ENCODE measurements around the gene ATF3.
A peak's percentile ranks its signal among the peaks of the same experiment; 100 is the strongest.
"Not testable (repeated sequence)": the region's sequence is repeated elsewhere in the genome, so short reads cannot be mapped to it uniquely, and the experiment has no call there.

The ATF3 gene

DNA sequence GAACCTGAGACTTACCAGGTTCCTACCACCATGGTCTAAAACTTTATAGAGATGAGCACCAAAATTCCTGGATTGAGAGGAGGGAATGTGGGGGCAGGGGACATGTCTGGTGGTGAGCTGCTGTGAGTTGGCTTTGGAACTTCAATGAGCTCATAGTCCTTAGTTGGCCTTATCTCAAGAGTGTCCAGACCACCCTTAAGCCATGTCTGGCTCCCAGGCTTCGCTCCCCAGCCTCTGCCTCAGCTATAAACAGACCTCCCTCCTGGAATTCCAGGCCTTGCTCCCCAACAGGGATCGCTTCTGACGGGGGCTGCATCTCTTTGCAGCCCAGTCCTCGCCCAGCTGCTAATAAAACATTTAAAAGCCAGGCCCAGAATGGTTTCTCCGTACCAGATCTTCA, 19.5 kb downstream of the ATF3 start:
- DNase-seq (ENCODE audit: low read depth) = peak; percentile 38

DNA sequence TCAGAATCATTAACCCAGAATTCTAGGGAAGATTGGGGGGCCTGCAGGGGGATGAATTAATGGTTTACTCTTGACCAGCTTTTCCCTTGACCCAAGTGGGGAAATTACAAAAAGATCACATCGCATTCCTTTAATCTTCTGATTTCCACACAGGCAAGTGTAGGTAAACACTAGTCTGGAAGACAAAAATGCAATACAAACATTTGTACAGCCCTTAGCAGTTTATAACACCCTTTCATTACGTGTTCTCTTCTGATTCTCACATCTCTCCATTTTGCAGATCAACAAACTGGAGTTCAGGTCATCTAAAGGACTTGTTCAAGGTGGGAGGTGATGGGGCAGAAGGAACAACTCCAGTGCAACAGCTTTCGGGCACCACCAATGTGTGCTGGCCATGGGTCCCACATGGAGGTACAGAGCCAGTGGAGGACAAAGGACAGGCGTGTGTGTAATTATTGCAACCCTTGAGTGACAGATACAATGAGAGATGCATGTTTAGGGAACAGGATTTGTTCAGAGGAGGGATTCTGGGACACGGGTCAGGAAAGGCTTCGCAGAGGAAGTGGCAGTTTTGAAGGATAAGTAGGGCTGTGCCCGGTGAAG, 20.4 kb downstream of the ATF3 start:
- DNase-seq (ENCODE audit: low read depth) = no peak

DNA sequence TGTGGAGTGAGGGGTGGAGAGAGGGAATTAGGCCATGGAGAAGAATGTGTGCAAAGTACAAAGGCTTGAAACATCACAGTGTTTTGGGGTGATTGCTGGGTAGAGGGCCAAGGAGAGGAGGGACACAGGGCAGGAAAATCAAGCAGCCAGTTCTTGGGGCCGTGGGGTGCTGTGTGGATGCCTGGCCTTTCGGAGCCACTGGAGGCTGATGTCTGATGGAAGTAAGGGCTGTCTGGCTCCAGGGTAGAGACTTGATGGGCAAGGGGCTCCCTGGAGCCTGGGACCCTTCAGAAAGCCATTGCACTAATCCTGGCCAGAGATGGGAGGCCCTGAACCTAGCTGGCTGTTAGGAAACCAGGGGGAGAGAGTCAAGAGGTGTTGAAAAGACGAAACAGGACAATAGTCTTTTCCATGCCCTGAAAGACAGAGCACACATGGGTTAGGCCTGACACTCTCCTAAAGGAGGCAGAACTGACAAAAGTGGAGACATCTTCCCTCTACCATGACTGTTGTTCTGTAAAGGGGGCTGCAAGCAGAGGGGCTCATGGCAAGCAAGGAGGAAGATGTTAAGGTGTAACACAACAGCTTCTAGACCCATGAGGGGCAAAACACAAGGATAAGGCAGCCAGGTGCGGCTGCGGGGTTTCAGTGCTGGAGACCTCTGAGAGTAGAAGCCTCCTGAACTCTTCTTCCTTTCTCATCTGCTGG, 21.0 kb downstream of the ATF3 start:
- no peak for DNase-seq (ENCODE audit: low read depth)

DNA sequence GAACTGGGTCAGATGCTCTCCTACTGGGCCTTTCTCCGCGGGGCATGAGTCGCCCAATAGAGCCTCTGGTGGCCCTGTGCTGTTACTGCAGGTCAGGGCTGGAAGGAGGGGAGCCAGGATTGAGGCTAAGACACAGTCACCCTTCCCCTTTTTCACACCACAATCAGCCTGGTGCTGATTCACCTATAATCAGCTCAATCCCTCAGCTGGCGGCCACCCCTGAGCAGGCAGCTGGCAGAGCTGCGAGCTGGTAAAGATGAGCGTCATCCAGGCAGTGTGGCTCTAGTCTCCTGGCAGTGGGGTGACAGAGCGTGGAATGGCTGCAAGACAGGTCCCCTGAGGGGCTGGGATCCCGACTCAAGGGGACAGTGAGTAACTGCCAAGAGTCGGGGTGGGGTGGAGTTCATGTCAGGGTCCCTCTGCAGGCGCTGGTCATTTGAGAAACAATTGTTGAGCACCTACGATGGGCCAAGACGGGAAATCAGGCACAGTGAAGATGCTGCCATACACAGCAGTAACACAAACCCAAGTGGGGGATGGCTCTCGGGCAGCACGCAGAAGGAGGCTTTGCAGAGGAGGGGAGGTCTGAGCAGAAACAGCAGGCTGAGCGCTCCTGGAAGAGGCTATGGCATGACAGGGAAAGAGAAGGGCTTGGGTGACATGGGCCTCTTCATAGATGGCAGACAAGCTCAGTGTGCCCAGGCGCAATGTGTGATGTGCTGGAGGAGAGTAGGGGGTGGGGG, 21.8 kb downstream of the ATF3 start:
- DNase-seq (ENCODE audit: low read depth) = peak; percentile 44

DNA sequence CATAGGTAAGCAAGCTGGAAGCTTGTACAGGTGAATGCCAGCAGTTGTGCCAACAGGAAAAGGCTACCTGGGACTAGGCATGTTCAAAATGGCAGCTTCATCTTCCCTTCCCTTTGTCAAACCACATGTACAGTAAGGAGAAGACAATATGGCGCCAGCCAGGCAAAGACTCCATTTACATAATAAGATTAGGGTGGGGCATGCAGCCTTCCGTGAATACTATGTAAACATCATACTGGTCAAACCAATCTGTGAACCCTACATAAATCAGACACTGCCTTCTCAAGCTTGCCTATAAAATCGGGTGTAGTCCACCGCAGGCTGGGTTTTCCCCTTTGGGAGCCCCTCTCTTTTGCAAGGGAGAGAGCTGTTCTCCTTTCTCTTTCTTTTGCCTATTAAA, 24.6 kb downstream of the ATF3 start:
- no peak for DNase-seq (ENCODE audit: low read depth)

DNA sequence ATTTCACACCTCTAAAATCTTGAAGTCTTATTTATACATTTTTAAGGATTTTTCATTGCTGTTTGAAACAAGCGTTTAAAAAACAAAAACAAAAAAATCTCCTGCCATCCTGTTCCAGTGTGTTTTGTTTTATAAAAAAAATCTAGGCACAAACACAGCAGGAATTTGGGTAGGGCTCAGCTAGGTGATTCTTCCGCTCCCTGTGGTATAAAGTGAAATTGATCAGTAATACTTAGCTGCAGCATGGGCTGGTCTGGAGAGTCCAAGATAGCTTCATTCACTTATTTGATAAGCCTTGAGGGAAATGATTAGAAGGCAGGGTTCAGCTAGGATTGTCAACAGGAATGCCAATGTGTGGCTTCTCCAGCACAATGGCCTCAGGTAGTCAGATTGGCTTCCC, 25.7 kb downstream of the ATF3 start:
- DNase-seq (ENCODE audit: low read depth) = no peak

DNA sequence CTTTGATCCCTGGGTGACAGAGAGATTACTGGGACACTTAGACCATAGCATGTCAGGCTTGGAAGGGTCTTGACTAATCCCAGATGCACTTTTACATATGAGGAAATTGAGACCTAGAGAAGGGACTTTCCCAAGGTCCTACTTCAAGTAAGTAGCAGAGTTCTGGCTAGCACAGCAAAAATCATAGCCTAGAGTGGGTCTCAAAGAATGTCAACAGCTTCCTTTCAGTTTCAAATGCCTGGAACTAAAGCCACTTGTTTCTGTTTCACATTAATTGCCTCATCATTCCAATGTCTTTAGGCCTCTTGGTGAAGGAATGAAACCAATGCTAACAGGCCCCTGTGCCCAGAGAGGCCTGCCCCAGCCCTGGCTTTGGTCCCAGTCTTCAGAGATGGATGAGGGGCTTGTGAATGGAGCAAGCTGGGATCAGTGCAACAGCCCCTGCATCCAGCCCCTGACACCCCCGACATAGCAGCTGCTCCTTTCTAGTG, 26.6 kb downstream of the ATF3 start:
- DNase-seq (ENCODE audit: low read depth) = no peak

DNA sequence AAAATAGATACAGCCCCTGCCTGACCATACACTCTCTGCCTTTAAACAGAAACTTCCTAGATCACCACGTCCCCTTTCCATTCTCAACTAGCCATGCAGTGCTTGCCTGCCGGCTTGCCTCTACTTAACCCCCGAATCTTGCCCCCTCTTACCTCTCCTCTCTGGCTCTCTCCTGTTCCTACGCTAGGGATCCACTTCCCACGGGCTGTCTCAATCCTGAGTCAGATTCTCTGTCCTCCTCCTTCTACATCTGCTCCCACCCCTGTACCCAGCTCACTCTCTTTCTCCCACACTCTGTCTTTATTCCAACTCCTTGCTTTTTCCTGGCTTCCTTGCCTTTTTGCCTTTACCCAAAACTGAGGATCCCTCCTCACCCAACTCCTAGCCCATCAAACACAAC, 29.3 kb downstream of the ATF3 start:
- peak; percentile 47 for DNase-seq (ENCODE audit: low read depth)

DNA sequence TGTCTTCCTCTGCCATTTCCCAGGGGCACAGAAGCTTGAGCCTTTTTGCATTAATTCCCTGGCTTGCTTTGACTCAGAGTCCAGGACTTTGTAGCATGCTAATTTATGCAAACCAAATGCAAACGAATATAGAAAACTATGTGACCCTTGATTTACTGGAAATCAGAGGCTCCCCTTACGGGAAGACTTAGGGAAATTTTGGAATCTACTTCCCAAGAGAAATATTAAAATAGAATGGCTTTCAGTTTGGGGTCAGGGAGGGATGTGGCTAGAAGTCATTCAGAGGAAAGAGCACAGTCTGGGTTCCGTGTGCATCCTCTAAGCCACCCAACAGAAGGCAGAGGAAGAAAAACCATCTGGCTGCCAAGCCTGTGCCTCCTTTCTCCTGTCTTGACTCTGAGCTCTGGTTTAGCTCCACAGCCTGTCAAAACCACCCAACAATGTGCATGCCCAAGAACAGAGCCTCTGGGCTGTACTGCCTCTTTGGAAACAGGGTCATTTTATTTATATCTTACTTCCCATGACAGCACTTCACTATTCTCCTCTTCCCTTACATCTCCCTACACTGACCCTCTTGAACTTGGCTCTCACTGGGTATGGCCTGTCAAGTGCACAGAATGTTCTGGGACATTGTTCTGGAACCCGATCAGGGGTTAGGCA, 30.1 kb downstream of the ATF3 start:
- DNase-seq (ENCODE audit: low read depth) = peak; percentile 59

DNA sequence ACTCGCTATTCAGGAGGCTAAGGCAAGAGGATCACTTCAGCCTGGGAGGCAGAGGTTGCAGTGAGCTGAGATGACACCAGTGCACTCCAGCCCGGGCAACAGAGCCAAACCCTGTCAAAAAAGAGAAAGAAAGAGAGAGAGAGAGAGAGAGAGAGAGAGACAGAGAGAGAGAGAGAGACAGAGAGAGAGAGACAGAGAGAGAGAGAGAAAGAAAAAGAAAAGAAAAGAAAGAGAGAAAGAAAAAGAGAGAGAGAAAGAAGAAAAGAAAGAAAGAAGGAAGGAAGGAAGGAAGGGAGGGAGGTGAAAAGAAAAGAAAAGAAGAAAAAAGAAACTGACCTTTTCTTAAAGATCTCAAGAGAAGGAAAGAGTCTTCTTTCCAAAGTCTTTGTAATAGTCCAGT, 31.0 kb downstream of the ATF3 start:
- DNase-seq (ENCODE audit: low read depth) = not testable (repeated sequence)

DNA sequence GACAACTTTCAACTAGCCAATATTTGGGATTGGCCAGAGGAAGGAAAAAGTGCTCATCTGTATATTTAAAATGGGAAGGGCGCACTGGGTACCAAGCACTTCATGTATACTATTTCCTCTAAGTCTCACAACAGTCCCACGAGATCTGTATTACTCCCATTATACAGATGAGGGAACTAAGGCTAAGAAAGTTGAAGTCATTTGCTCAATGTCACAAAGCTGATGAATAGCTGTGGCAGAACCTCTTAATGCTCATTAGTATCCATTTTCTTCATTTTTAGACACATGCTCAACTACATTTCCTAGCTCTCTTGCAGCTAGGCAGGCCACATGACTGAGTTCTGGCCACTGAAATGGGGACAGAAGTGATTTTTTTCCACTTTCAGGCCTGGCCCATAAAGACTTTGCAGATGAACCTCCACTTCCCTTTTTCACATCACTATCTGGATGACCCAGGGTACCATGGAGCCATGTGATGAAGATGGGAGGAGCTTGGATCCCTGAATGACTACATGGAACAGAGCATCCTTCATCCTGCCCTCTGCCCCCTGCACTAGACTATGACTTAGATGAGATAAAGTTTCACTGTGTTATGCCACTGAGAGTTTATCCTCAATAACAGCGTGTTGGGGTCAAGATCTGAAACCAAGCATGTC, 31.8 kb downstream of the ATF3 start:
- DNase-seq (ENCODE audit: low read depth) = no peak

DNA sequence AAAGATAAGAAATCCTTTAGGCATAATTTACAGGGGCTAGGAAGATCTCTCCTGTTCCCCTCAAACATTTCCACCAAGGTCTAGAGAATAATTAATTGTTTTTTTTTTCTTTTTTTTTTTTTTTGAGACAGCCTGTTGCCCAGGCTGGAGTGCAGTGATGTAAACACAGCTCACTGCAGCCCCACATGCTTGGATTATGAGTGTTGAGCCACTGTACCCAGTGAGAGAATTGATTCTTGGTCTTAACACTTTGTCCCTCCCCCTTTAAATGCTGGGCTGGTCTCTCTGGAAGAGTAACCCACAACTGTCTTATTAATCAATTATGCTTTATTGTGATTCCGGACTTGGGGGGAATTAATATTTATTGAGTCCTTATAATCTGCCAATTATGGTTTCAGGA, 33.4 kb downstream of the ATF3 start:
- peak; percentile 26 for DNase-seq (ENCODE audit: low read depth)

DNA sequence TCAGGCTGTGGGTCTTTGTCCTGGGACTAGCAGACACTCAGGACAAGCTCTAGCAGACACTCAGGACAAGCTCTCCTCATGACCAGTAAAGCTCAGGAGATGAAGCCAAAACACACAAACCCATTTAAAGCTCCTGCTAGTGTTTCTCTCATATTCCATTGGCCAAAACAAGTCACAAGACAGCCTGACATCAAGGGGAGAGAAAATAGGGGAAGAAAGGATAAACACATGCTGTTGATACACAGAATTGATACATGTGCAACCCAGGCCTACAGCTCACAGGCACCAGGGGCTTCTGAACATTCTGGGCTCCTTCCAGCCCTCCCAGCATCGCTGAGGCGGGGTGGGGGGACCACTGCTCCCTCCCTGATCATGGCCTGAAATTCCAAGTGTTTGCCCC, 35.3 kb downstream of the ATF3 start:
- DNase-seq (ENCODE audit: low read depth) = no peak

DNA sequence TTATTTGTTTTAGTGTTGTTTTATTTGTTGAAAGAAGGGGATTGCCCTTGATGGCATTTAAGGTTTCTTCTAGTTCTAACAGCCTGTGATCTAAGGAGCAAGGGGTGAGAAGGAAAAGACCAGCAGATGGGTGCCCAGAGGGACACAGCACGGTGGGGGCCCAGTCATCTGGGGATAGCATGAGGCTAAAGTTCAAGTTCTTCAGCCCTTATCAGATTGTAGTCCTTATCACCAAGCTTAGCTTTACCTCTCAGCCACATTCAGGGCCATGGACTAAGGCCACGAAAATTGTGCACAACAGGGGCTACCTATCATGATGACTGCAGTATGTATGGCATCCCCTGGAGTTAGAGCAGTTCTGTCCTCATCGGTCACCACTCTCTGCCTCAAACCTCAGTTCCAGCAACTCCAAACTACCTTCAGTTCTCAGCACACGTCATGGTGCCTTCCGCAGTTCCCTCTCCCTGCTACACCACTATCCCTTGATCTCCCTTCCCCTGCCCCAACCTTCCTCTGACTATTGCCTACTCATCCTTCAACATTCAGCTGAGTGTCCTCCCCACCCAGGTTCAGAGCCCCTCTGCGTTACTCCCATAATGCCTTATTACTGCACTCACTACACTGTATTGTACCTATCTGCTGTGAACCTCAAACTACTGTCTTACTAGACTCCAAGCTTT, 36.4 kb downstream of the ATF3 start:
- no peak for DNase-seq (ENCODE audit: low read depth)

DNA sequence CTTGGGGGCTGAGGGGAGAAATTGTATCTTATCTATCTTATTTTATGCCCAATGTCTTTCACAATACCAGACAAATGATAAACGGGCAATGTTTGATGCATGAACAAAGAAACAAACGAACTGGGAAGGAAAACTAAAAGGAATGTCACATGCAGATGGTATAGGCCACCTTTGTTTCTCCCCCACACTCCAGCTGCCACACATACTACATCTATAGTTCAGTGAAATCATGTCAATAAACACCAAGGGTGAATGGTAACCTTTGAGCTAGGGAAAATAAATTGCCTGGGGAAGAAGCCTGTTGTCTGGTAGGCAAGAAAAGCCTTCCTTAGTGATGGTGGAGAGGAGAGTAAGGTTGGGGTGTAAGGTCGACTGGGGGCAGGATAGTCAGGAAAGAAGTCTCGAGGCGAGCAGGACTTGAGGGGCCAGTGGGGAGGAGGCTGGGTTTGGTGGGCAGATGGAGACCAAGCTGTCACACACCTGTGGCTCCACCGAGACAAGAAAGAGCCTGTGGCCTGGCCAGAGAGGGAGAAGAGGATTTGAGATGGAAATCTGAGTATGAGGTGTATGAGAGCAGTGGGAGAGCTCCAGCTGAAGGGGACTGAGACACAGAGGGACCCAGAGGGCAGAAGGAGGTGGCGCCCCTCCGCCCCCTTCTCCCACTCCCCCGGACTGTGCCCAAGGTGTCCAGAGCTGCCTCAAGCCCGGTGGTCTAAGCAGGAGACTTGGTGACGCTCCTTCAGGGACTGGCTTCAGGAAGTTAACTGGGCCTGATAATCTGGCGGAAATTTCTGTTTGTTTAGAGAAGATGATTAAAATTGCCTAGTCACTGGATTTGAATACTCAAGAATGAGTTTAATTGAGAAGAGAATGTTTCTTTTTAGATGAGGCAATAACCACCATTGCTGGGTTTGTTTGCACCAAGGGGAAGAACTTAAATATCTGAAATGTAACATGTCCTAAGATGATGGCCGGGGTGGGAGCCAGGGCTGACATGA, 37.3 kb downstream of the ATF3 start:
- no peak for DNase-seq (ENCODE audit: low read depth)

DNA sequence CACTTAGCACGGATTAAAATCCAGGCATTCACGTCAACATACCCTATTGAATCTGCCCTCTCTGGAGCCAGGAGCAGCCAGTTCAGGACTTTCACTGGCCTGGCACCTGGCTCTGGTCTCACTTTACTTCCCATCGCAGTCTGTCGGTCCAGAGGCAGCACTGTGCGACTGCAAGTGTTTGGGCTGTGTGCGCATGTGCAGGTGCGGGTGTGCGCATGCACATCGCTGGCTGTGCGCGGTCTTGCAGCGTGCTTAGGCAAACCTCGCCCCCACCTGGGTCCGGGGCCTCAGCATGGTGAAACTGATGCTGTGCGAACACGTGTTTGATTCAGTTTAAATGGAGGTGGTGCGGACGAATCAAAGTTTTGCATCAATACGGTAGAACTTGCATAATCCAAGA, 38.0 kb downstream of the ATF3 start:
- no peak for DNase-seq (ENCODE audit: low read depth)

DNA sequence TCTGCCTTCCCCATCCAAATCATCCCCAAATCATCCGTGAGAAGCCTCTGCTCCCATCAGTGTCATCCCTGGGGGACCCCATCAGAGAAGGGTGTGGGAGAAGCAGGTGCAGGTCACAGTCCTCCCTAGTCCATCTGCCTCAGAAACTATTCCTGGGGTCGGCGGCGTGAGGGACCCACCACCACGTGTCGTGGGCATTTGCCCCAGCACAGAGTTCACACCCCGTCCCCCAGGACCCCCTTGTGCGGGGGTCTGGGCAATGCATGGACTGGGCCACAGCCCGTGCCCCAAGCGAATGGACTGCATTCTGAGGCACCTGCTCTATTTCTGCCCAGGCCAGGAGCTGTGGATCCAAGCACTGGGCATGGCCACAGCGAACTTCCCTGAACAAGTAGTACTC, 38.4 kb downstream of the ATF3 start:
- no peak for DNase-seq (ENCODE audit: low read depth)

DNA sequence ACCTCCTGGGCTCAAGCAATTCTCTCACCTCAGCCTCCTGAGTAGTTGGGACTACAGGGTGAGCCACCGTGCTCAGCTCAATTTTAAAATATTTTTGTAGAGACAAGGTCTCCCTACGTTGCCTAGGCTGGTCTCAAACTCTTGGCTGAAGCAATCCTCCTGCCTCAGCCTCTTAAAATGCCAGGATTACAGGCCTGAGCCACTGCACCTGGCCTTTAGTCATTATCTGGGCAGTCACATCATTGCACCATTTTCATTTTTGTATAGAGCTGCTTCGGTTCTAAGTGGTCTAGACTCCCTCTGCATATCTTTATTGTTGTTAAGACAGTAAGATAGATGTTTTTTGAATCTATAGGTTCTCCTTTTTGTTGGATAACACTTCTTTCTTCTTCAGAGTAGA, 39.9 kb downstream of the ATF3 start:
- DNase-seq (ENCODE audit: low read depth) = no peak

DNA sequence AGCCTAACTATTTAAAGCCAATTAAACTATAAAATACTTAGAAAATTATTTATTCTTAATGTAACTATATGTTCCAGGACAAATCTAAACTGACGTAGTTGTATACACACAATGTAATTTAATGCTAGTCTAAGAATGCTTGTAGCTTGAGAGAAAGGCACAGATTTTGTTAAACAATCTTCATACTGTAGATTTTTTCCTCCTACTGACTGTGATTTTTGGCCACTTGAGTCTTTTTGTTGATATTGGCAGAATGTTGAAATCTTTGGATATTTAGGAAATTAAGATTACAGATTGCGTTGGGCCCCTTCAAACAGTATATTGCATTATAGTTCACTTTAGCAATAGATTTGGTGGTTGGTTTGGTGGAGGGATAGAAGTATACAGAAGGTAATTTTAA, 40.5 kb downstream of the ATF3 start:
- DNase-seq (ENCODE audit: low read depth) = no peak

DNA sequence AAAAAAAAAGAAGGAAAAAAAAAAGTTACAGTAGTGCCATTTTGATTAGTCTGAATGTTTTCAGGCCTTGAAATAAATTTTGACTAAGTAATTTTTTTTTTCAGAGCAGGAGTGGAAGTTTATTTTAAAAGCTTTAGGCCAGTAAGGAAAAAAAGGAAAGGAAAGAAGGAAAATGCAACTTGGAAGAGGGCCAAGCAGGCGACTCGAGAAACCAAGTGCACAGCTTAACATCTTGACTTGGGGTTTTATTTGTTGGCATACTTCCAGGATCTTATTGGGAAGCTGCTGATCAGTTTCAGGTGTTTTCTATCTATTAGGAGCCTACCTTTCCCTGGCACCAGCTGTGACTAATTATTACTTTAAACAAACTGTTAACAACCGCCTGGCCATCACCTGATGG, 41.7 kb downstream of the ATF3 start:
- DNase-seq (ENCODE audit: low read depth) = no peak

Data from amniotic epithelial cell (primary cell).